Adrenal gland (tissue), 12 donors: ENCODE measurements around the gene SPDYC. TPM values are rescaled to one million over a fixed set of nuclear protein-coding genes. Genes with fewer than 3 reads are reported as not detected.

Source experiments
- DNase-seq, 7 donors: peaks; one replicate each; pipeline ENCODE4 v3.0.0-alpha.2; 2019 to 2020
- H3K27ac ChIP-seq, 5 donors: fragments of 200-600 bp; sonication (generic) in 4 of 5; 1 replicate in 3 of 5; 2 replicates in 2 of 5; pipeline versions ENCODE4 v1.5.1 to v1.8.0; 2016 to 2020; ENCODE audit warnings: mild to moderate bottlenecking in 1 of 5
- H3K27me3 ChIP-seq: fragments of 200-600 bp; 2 replicates; pipeline ENCODE4 v1.8.0; 2021
- H3K36me3 ChIP-seq, 2 donors: fragments of 200-600 bp; replicated peaks in 1 of 2; 1 replicate in 1 of 2; 2 replicates in 1 of 2; pipeline versions ENCODE4 v1.5.1 to v1.8.0; 2018 to 2022
- H3K4me1 ChIP-seq, 2 donors: fragments of 200-600 bp; replicated peaks in 1 of 2; 1 replicate in 1 of 2; 2 replicates in 1 of 2; pipeline versions ENCODE4 v1.5.1 to v1.8.0; 2018 to 2021
- H3K4me3 ChIP-seq, 4 donors: fragments of 200-600 bp; sonication (generic) in 3 of 4; one replicate each; pipeline ENCODE4 v1.5.1; 2016 to 2018
- H3K9me3 ChIP-seq, 3 donors: fragments of 200-600 bp; sonication (generic) in 1 of 3; replicated peaks in 1 of 3; 1 replicate in 2 of 3; 2 replicates in 1 of 3; pipeline versions ENCODE4 v1.5.1 to v1.8.0; 2016 to 2021
- CTCF ChIP-seq, 6 experiments: fragments of 450-650 bp in 4 of 6; fragments of 200-600 bp in 2 of 6; sonication (generic) in 1 of 6; IDR thresholded peaks; 1 replicate in 5 of 6; 2 replicates in 1 of 6; pipeline versions ENCODE4 v1.5.1 to v1.8.0; 2016 to 2021; ENCODE audit warnings: antibody characterized with exemption in 6 of 6, mild to moderate bottlenecking in 2 of 6, moderate library complexity in 1 of 6
- POLR2A ChIP-seq, 2 donors: fragments of 450-650 bp; IDR thresholded peaks; one replicate each; pipeline ENCODE4 v1.6.1; 2017; ENCODE audit warnings: antibody characterized with exemption in 2 of 2, mild to moderate bottlenecking in 2 of 2, moderate library complexity in 1 of 2
- WGBS, 4 donors: extraction: QIAGEN DNeasy Blood & Tissue Kit in 2 of 4; methylation state at CpG; one replicate each; pipeline versions ENCODE4 v1.1.5 to v1.1.7; 2013 to 2017; 5-methylcytosine and 5-hydroxymethylcytosine counted together
- intact Hi-C, 2 donors: fragments of 100-400 bp; cut with DNase I; formaldehyde crosslinking; loops; one replicate each; pipeline versions ENCODE4 v1.14.1 to v1.15.0; 2022 to 2023
- polyA plus RNA-seq, 3 donors: library from polyadenylated mRNA; stranded (reverse); fragments of 200-250 nt in 2 of 3; fragments of 350-450 nt in 1 of 3; fragmentation: Illumina TruSeq in 1 of 3; extraction: RNeasy Lipid Tissue Mini Kit (QIAGEN cat#74804) in 1 of 3; gene quantifications; one replicate each; pipeline ENCODE4 v1.2.3, GENCODE V29; 2013 to 2014
- total RNA-seq, 9 donors: library from RNA; depleted of rRNA in 4 of 9; stranded (reverse); fragments of >200 nt in 4 of 9; fragments of 120-200 nt in 1 of 9; fragmentation: NEBNext Ultra II Directional in 1 of 9; extraction: Animal tissue kit (Norgen Biotek cat#: 25700) in 1 of 9; gene quantifications; one replicate each; pipeline versions ENCODE4 v1.1.0 to v1.2.4, GENCODE V29; 2013 to 2023
- donor health status: healthy with polysubstance abuse.
- donor health status: Bipolar disorder and iron deficiency.
- donor health status: DM: yes; HTN: yes; CAD: no.
- donor health status: DM: no; HTN: no; CAD: no.
- donor health status: DM: no; HTN: no; CAD: no.
- donor health status: DM: yes; HTN: yes; CAD: no.

Gene SPDYC
- total and polyA plus RNA-seq, 12 donors: 0.10 TPM; not detected in 11

- Histone ChIP-seq H3K36me3 (peaks cover 0 to 75% of the 10 kb centered on the region in 2 donors), H3K9me3 (no peaks in the 10 kb centered on the region), H3K27ac (no peak overlapping the region), H3K4me1 (no peaks in the 10 kb centered on the region), H3K4me3 (no peak overlapping the region), H3K27me3 (no peaks in the 10 kb centered on the region)
- DNase-seq: peak in 4 of 7 donors; percentile 5 to 35 (median 18)
- TF ChIP-seq POLR2A (IDR thresholded peaks at IDR 0.05): no peak
- intact Hi-C loops: no loop called here
- WGBS, 4 donors: 81 to 94% (median 93%) methylated on average over 5 to 17 of the region's 17 CpGs
These were observed 36.4 kb downstream of the SPDYC start for GRCh38 chr11:65206441-65206841.

- Histone ChIP-seq H3K4me3 (no peak overlapping the region), H3K4me1 (no peaks in the 10 kb centered on the region), H3K36me3 (peaks cover 0 to 77% of the 10 kb centered on the region in 2 donors), H3K9me3 (no peaks in the 10 kb centered on the region), H3K27me3 (no peaks in the 10 kb centered on the region), H3K27ac (no peak overlapping the region)
- peak in 1 of 7 donors; percentile 9 for DNase-seq
- TF ChIP-seq CTCF (IDR thresholded peaks at IDR 0.05) (no peak), POLR2A (IDR thresholded peaks at IDR 0.05) (no peak)
- intact Hi-C loops: no loop called here
- WGBS, 4 donors: 89 to 94% (median 93%) methylated on average over 7 of the region's 7 CpGs
These were observed 36.9 kb downstream of the SPDYC start for GRCh38 chr11:65206901-65207300.

GRCh38 chr11:65207918-65208784 lies 38.1 kb downstream of the SPDYC start:
- intact Hi-C loops: no loop called here
- TF ChIP-seq CTCF (IDR thresholded peaks at IDR 0.05) (no peak), POLR2A (IDR thresholded peaks at IDR 0.05) (no peak)
- DNase-seq: peak in 3 of 7 donors; percentile 7 to 45 (median 13)
- Histone ChIP-seq H3K27ac (no peak overlapping the region), H3K4me3 (no peak overlapping the region), H3K36me3 (peaks cover 0 to 77% of the 10 kb centered on the region in 2 donors), H3K4me1 (no peaks in the 10 kb centered on the region), H3K9me3 (no peaks in the 10 kb centered on the region), H3K27me3 (no peaks in the 10 kb centered on the region)
- 88 to 97% (median 90%) methylated on average over 16 of the region's 16 CpGs for WGBS, 4 donors

GRCh38 chr11:65208785-65209710 lies 39.0 kb downstream of the SPDYC start:
- 81 to 86% (median 83%) methylated on average over 11 to 13 of the region's 13 CpGs for WGBS, 4 donors
- H3K4me1 ChIP-seq: no peaks in the 10 kb centered on the region
- TF ChIP-seq POLR2A (IDR thresholded peaks at IDR 0.05): no peak
- TF ChIP-seq CTCF (IDR thresholded peaks at IDR 0.05): no peak
- H3K9me3 ChIP-seq: no peaks in the 10 kb centered on the region
- DNase-seq: peak in 3 of 7 donors; percentile 9 to 41 (median 15)
- H3K4me3 ChIP-seq: no peak overlapping the region
- H3K27ac ChIP-seq: no peak overlapping the region
- intact Hi-C loops: no loop called here
- H3K27me3 ChIP-seq: no peaks in the 10 kb centered on the region
- H3K36me3 ChIP-seq: peaks cover 0 to 71% of the 10 kb centered on the region in 2 donors
